Endothelial cell (in vitro differentiated cells): Measurements from ENCODE around the gene SORCS2. TPM values are rescaled to one million over a fixed set of nuclear protein-coding genes. Genes with fewer than 3 reads are reported as not detected.

Experiments used
- DNase-seq: peaks from one replicate; pipeline ENCODE4 v3.0.0; 2021; ENCODE audit warnings: low spot score
- H3K27ac Mint-ChIP-seq: one replicate; pipeline ENCODE4 v1.8.0; 2021; ENCODE audit warnings: mixed read lengths, inconsistent platforms; ENCODE audit not compliant: unreplicated experiment
- H3K27me3 Mint-ChIP-seq: one replicate; pipeline ENCODE4 v1.8.0; 2021; ENCODE audit warnings: mild to moderate bottlenecking, moderate library complexity, mixed read lengths, inconsistent platforms; ENCODE audit not compliant: unreplicated experiment
- H3K36me3 Mint-ChIP-seq: one replicate; pipeline ENCODE4 v1.8.0; 2021; ENCODE audit warnings: mild to moderate bottlenecking, low read depth, mixed read lengths, inconsistent platforms; ENCODE audit not compliant: unreplicated experiment
- H3K4me1 Mint-ChIP-seq: one replicate; pipeline ENCODE4 v1.8.0; 2021; ENCODE audit warnings: mild to moderate bottlenecking, mixed read lengths, inconsistent platforms; ENCODE audit not compliant: unreplicated experiment
- H3K4me3 Mint-ChIP-seq: one replicate; pipeline ENCODE4 v1.8.0; 2021; ENCODE audit warnings: mild to moderate bottlenecking, mixed read lengths, inconsistent platforms; ENCODE audit not compliant: unreplicated experiment
- H3K9me3 Mint-ChIP-seq: one replicate; pipeline ENCODE4 v1.8.0; 2021; ENCODE audit warnings: mixed read lengths, inconsistent platforms; ENCODE audit not compliant: unreplicated experiment
- total RNA-seq: library from RNA; stranded (reverse); fragmentation: NEBNext Ultra II Directional; extraction: Animal tissue kit (Norgen Biotek cat#: 25700); gene quantifications from one replicate; pipeline ENCODE4 v1.2.1, GENCODE V29; 2021; ENCODE audit not compliant: unreplicated experiment
- TF ChIP-seq, protein P1 (sequence below): fragments of 200-600 bp; sonication (generic); IDR thresholded peaks from one replicate; pipeline ENCODE4 v1.5.0; 2021; ENCODE audit warnings: antibody characterized with exemption; ENCODE audit not compliant: unreplicated experiment

SORCS2 gene
- total RNA-seq, 1 donor from 2014 or later = 1.3 TPM

DNA sequence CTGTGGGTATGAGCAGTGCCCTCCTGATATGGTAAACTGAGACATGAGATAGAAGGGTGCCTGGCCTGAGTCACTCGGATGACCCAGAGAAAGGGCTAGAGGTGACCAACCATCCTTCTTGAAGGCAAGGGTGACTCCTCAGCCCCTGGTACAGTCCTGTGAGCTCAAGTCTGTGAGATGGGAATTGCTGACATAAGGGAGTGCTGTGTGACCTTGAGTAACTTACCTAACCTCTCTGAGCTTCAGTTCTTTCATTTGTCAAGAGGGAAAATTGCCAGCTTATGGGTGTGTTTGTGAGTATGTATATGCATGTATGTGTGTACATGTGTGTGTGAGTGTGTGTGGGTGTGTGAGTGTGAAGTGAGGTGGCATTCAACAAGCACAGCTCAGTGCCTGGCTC is 452.8 kb downstream of the SORCS2 start:
- no peak overlapping the region for H3K4me3 Mint-ChIP-seq
- H3K9me3 Mint-ChIP-seq = no peaks in the 10 kb centered on the region
- H3K36me3 Mint-ChIP-seq = no peaks in the 10 kb centered on the region
- TF ChIP-seq, protein P1, sequence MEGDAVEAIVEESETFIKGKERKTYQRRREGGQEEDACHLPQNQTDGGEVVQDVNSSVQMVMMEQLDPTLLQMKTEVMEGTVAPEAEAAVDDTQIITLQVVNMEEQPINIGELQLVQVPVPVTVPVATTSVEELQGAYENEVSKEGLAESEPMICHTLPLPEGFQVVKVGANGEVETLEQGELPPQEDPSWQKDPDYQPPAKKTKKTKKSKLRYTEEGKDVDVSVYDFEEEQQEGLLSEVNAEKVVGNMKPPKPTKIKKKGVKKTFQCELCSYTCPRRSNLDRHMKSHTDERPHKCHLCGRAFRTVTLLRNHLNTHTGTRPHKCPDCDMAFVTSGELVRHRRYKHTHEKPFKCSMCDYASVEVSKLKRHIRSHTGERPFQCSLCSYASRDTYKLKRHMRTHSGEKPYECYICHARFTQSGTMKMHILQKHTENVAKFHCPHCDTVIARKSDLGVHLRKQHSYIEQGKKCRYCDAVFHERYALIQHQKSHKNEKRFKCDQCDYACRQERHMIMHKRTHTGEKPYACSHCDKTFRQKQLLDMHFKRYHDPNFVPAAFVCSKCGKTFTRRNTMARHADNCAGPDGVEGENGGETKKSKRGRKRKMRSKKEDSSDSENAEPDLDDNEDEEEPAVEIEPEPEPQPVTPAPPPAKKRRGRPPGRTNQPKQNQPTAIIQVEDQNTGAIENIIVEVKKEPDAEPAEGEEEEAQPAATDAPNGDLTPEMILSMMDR = no peak
- no peak for DNase-seq
- no peak overlapping the region for H3K27ac Mint-ChIP-seq
- peaks cover 16% of the 10 kb centered on the region for H3K27me3 Mint-ChIP-seq
- H3K4me1 Mint-ChIP-seq = peaks cover 2% of the 10 kb centered on the region

DNA sequence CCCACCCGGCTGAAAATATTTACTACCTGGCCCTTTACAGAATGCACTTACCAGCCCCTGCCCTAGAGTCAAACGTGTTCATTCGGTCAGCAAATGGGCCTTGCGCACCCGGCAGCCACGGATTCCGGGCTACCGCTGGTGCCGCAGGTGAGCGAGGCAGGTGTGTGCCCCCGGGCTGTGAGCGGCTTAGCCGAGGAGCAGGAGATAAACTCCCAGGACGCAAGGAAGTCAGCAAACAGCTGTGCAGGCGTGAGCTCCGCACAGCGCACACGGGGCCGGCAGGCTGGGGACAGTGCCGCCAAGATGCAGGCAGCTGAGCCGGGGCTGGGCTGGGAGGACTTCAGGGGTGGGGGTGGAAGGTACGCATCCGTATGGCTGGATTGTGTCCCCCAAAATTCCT is 453.6 kb downstream of the SORCS2 start:
- Mint-ChIP-seq H3K4me1 (peaks cover 2% of the 10 kb centered on the region), H3K9me3 (no peaks in the 10 kb centered on the region), H3K27me3 (peaks cover 19% of the 10 kb centered on the region), H3K36me3 (no peaks in the 10 kb centered on the region), H3K4me3 (no peak overlapping the region), H3K27ac (no peak overlapping the region)
- no peak for DNase-seq
- TF ChIP-seq, protein P1 = no peak

DNA sequence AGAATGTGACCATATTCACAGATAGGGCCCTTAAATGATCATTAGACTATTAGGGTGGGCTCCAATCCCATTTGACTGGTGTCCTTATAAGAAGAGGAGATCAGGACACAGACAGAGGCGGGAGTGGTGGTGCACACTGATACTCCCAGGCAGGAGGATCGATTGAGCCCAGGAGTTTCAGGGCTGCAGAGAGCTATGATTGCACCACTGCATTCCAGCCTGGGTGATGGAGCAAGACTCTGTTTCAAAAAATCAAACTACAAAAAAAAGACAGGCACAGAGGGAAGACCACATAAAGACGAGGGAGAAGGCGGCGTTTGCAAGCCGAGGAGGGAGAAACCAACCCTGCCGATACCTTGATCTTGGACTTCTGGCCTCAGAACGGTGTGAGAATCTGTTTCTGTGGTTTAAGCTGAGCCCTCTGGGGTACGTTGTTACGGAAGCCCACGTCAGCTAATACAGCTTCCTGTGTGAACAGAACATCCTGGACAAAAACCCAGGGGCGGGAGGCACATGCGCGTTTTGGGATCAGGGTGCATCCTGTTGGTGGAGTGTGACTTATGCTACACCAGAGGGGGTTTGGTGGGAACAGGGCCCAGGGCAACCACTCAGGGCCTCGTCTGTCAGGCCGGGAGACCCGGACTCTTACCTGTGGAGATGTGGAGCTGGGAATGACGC is 454.2 kb downstream of the SORCS2 start:
- Mint-ChIP-seq H3K27ac (no peak overlapping the region), H3K27me3 (peaks cover 19% of the 10 kb centered on the region), H3K4me3 (no peak overlapping the region), H3K9me3 (no peaks in the 10 kb centered on the region), H3K36me3 (no peaks in the 10 kb centered on the region), H3K4me1 (peaks cover 2% of the 10 kb centered on the region)
- TF ChIP-seq, protein P1 = no peak
- DNase-seq = no peak

DNA sequence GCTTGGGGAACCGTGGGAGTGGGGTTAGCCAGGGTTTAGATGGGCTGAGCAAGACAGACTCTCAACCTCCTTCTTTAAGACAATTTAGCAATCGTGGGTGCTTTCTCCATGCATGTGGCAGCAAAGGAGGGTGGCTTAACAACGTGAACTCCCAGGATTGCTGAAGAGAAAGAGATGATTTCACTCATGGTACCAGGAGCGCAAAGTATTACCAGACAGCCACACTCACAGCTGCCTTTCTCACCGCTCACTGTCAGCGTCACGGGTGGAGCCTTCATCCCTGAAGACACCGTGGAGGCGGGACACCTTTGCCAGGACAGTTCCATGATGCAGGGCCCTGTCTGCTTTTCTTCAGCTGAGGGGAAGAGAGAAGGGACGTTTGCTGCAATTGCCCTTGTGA is 454.8 kb downstream of the SORCS2 start:
- H3K27ac Mint-ChIP-seq = peak overlapping the region; percentile 43
- no peak overlapping the region for H3K4me3 Mint-ChIP-seq
- TF ChIP-seq, protein P1 = no peak
- peaks cover 2% of the 10 kb centered on the region for H3K4me1 Mint-ChIP-seq
- H3K27me3 Mint-ChIP-seq = peaks cover 19% of the 10 kb centered on the region
- H3K36me3 Mint-ChIP-seq = no peaks in the 10 kb centered on the region
- no peaks in the 10 kb centered on the region for H3K9me3 Mint-ChIP-seq
- DNase-seq = no peak

DNA sequence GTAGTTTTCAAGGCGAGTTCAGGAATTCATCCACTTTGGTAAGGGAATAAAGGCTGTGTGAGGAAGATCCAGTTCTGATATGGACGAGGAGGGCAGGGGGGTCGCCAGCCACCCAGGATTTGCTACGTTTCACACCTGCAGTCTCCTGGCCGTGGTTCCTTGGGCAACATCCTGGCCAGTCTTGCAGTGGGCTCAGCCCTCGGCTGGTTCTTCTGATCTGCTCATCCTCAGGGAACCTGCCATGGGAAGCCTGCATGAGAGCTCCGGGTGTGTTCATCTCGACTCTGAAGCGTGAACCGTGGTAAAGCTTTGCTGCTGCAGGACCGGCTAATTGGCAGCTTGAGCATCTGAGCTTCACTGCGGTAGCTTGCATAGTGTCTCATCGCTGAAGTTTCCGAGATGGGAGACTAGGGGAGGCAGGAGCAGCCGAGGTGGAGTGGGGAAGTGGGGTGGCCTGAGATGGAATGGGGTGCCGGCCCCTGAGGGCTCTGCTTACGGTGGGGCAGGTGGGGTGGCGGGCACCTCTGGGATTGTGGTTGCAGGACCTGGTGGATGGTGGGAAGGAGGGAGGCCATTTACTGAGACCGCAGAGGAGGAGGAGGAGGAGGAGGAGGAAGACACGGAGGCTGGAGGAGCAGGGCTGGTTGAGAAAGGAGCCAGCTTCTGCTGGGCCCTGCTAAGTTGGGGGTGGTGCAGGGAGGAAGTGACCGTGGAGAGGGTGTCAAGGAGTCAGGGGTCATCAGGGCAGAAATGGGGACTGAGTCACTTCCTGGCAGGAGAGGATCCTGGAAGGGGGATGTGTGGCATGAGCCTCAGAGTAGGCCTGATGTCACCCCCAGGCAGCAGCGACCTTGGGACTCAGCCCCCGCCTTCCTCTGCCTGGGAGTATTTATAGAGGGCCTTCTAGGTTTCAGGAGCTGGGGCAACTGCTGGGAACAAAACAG is 455.5 kb downstream of the SORCS2 start:
- no peak for DNase-seq
- peaks cover 17% of the 10 kb centered on the region for H3K27me3 Mint-ChIP-seq
- H3K36me3 Mint-ChIP-seq = no peaks in the 10 kb centered on the region
- TF ChIP-seq, protein P1 = no peak
- H3K4me3 Mint-ChIP-seq = no peak overlapping the region
- H3K9me3 Mint-ChIP-seq = no peaks in the 10 kb centered on the region
- peaks cover 2% of the 10 kb centered on the region for H3K4me1 Mint-ChIP-seq
- H3K27ac Mint-ChIP-seq = peak overlapping the region; percentile 43
